DMS114 treated with DMSO at 0.1 percent for 48 hours (cell line): ENCODE data around the gene CNTN4.
A peak's percentile ranks its signal among the peaks of the same experiment; 100 is the strongest.
"Not testable (repeated sequence)": the region's sequence is repeated elsewhere in the genome, so short reads cannot be mapped to it uniquely, and the experiment has no call there.

Experiments used
- DNase-seq: peaks from one replicate; lab custom pipeline; 2025; ENCODE audit not compliant: unreplicated experiment; lab: John Stamatoyannopoulos, UW

The CNTN4 gene

DNA sequence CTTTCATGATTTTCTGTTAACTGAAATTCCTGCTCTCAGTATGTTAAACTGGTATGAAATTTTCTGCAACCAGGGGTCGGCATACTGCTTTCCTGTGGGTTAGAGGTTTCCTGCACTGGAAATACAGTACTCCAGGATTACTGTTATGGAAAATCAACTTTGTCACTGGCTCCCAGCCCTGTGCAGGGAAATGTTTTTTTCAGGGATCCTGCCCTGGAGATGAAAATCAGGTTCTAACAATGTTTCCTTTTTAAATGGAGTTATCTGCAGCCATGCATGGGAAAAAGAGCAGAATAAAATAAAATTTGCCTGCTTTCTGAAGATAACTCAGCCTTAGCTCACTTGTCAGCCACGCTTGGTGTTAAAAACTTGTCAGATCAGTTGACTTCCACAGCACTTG, 791.1 kb downstream of the CNTN4 start:
- DNase-seq, result no peak

DNA sequence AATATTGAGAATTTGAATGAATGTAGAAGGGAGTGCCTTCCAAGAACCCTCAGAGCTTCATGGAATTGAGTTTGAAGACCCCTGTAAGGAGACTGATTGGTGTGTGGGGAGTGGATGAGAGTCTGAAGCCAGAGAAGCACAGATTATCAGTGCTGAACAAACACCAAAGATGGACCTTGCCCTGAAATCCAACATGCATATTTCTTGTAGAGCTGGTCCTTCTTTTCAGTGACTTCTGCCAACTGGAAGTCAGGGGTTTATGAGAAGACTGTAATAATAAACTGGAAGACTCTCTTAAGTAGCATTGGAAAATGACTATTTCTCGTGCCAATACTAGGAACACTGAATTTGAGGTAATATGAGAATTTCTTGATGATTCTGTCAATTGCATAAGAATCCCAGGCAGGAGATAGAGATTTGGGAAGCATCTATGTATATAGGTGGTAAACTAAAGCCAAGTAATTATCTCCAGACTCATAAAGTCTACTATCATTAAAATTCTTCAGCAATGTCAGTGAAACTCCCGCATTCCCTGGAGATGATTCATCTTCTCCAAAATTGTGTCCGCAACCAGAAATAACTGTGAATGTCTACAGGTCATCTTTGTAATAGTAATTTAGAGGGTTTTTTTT, 797.8 kb downstream of the CNTN4 start:
- DNase-seq, result no peak

DNA sequence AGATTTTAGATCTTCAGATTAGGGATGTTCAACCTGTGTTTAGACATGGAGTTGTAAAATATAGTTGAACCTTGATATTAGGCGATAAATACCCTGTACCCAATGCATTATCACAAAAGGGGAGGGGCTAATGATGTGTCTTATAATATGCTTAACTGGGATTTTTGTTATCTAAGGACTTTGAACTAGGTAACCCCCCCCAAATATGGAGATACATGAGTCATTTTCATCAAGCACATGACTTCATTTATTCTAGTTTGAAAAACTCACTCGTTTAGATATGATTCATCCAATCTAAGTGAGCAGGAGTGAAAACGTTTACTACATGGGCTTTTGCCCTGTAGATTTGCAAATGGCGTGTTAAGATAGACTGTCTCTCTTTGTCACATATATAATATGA, 799.2 kb downstream of the CNTN4 start:
- DNase-seq, result no peak

DNA sequence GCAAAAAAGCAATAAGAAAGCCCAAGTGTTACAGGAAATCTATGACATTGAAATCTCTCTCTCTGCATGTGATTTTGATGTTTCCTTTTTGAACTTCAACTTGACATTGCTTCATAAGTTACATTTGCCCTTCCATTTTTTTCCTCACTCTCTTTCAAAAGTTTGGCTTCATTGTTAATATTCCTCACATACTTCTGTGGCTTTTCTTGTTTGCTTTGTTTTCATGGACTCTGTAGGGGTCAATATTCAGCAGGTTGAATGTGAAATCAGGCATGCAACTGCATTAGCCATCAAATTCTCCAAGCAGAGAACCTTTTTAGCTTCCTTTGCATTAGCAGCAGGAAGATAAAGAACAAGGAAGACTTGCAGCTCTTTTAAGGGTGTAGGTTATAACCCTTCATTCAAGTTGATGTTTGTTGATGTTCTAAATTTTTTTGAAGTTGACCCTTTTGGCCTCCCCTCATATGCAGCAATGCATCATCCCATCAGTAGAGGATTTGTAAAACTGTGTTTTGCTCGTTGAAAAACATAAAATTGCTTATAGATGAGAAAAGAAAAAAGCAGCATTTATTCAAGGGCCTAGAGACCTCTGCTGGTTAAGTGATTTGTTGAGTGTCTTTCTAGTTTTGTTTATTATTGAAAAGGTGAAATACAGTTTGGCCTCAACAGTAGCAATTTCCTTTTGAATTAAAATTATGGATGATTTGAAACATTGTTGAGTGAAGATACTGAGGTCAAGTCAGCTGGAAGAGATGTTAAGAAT, 800.1 kb downstream of the CNTN4 start:
- DNase-seq, result no peak

DNA sequence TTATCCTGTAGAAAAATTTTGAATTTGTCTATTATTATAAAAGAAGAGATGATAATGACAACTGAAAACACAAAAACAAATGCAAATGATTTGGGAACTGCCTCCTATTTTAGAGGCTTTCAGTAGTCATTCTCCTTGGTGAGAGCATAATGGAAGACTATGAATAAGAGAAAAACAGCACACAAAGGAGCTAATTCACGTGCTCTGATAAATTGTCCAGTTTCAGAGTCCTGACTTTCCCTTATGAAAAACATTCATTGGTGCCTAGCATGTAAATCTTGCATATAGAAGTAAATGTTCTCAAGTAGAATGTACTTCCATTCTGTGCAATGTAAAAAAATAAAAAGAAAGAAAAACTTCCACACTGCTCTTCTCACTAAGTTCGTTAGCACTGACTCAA, 805.4 kb downstream of the CNTN4 start:
- no peak for DNase-seq

DNA sequence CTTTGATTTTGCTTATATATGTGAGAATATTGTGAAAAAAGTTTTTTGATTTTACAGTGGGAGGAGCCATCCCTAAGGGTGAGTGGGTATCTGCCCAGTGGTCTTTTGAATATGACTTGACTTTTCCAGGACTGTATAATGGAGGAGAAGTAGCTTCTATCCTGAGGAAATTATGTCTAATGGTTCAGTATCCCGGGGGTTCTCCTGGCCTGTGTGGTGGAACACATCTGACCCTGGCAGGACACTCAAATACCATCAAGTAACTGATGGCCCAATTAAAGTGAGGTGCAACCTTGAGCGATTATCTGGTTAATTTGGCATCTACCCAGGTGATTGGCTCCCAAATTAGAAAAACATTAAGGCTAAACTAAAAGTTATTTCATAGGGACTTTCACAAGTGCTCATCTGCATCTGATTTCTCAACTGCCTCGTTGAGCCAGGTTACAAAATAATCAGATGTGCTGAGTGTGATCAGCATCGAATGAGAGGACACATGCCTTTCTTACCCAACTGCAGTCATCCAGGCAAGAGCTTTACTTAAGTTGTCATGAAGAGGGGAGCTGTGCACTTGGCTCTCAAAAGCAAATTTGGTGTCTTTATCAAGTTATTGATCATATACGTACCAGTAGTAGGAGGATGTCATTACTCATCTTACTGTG, 810.2 kb downstream of the CNTN4 start:
- no peak for DNase-seq

DNA sequence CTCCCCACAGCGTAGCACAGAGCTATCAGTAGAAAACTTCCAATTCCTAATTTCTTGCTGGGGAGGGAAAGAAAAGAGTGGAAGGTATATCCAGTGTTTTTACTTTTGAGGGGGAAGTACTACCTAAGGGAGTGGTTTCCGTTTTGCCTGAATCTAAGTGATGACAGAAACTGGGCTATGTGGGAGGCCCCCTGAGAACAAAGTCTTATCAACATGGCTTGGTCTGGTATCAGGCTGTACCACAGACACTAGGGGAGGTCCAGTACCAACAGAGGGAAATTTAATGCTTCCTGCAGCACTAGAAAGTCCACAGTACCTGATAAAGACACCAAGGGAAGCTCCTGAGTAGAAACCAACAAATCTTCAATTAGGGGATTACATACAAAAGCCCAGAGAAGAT, 812.3 kb downstream of the CNTN4 start:
- no peak for DNase-seq

DNA sequence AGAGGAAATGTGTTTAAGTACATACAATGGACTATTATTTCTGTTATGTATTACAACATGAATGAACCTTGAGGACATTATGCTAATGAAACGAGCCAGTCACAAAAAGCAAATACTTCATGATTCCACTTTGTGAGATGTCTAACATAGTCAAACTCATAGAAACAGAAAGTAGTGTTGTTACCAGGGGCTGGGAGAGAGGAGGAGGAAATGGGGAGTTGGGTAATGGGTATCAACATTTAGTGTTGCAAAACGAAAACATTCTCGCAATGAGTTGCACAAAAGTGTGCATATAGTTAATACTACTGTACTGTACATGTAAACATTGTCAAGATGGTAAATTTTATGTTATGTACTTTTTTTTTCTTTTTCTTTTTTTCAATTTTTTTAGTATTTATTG, 817.2 kb downstream of the CNTN4 start:
- DNase-seq, result no peak

DNA sequence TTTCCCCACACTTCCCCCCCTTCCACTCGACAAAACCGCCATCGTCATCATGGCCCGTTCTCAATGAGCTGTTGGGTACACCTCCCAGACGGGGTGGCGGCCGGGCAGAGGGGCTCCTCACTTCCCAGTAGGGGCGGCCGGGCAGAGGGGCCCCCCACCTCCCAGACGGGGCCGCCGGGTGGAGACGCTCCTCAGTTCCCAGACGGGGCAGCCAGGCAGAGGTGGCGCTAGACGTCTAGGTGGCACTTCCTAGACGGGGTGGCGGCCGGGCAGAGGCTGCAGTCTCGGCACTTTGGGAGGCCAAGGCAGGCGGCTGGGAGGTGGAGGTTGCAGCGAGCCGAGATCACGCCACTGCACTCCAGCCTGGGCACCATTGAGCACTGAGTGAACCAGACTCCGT, 818.0 kb downstream of the CNTN4 start:
- not testable (repeated sequence) for DNase-seq

DNA sequence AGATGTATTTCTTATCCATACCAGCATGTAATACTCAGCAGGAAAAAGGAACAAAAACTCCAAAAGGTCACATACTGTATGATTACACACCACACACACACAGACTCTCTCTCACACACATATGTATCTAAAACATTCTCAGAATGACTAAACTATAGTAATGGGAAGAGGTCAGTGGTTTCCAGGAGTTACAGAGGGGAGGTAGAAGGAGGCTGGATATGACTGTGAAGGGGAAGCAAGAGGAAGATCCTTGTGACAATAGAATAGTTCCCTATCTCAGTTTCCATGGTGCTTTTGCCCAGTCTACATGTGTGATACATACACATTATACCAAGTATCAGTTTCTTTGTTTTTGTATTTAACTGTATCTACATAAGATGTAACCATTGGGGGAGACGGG, 821.4 kb downstream of the CNTN4 start:
- no peak for DNase-seq

DNA sequence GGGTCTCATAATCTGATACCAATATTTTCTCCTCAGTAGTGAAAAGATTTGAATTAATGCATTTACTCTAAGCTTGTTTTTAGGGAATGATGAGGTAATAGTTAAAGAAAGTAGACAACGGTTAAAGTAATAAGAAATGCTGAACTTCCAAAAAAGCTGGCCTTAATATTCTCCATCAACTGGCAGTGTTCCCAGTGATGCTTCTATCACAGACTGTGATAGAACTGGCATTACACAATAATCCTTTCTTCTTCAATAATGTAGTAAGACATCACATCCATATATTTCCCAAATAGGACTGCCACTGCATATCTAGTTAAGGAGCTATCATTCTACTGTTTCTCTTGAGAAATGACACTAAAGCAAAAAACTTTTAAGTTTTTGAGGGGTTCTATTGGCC, 822.8 kb downstream of the CNTN4 start:
- no peak for DNase-seq

DNA sequence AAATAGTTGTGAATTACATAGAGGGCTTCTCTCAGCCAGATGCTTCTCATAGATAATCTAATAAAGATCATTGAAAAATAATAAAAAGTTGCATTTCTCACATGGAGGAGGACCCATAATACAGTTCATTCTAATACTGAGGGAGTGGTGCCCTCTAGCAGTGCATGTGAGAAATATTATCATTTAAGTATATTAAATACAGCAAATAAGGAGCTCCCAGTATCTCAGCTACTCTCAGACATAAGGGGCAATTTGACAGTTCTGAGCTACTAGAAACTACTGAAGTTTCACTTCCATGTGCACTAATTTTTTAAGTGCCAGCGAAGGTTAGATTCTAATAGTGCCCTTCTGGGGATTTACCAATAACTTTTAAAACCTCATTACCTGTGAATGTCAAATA, 823.2 kb downstream of the CNTN4 start:
- peak; percentile 5 for DNase-seq

DNA sequence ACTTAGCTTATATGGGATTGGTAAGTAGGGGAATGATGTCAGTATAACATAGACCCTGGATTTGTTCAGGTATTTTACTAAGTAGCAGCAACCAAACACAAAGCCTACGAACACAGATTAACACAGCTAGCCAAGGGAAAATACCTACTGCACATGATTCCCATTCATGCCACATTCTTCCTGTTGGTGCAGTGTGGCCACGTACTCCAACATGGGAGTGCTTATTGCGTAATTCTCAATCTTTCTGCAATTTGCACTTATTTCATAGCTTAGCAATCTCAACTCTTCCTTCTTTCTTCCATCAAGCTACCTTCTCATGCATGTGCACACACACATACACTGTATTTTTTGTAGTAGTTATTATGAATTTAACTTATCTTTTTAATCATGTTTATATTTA, 824.7 kb downstream of the CNTN4 start:
- no peak for DNase-seq

DNA sequence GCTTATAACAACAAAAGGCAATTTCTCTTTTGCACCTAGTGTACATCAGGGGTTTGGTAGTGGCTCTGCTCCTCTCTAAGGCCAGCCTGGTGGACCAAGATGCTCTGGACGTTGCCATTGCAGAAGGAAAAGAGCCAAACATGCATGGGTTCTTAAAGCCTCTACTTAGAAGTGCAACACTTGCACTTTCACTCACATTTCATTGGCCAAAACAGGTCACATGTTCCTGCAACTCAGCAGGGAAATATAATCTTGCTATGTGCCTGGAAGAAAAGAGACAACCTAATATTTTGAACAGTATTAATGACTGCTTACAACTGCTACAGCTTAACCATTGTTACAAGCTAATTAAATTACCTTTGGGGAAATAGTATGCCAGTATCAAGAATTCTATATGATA, 828.6 kb downstream of the CNTN4 start:
- DNase-seq, result no peak

DNA sequence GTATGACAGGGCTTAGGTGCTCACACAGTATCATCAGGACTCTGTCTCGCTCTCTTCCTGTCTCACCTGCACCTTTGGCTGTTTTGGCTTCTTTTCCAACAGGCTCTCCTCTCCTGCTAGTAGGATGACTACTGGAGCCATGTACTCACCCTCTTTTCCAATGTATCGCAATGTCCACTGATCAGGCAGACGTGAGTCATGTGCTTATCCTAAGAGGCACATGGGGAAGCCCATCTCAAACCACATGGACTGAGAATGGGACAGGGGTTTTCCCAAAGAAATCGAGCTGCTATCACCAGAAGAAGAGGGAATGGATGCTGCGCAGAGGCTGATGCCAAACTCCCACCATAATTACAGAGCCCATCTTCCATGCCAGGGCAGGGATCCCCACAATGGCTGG, 830.9 kb downstream of the CNTN4 start:
- DNase-seq, result no peak

DNA sequence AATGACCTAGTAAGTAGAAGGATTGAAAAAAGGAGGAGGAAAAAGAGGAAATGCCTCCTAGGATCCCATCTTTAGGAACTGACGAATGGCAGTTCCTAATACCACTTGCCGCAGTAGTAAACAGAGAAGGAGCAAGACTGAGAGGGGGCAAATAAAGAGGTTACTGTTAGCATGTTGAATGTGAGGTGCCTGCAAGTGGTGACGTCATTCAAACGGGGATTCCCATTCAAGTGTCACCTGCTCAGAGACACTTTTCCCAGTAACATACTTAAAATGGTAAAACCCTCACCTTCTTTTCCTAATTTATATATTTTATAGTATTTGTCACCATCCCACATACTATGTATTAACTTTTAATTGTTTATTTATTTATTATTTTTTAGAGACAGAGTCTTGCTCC, 832.6 kb downstream of the CNTN4 start:
- DNase-seq, result no peak

DNA sequence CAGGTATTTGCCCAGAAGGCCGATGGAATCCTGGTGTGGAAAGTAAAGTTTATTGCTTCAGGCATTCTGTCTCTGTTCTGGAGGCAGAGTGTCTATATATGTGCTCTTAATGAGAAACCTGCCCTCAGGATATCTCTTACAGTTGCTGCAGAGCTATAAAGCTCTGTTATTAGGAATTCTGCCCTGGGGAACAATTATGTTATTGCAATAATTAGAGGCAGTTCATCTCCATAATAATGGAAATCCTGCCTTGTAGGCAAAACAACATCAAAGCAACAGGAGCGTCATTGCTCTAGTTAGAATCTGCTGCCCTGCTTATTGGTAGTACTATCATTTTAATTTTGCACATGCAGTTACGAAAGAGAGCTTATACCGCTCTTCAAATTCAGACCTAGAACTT, 835.9 kb downstream of the CNTN4 start:
- DNase-seq, result no peak

DNA sequence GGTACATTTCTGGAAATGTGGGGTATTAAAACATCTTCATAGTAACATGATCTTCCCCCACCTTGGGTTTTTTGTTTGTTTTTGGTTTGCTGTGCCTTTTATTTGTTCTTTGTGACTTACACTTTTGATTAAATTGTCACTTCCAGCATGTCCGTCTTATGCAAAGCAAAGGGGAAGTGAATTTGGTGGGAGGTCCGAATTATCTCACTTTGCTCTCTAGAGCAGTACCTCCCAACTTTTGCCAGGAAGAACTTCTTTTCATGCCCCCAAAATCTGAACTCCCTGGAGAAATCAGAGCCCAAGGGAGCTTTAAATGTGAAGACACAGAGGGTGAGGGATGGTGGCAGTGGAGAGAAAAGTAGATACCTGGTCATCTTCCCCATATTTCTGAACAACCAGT, 838.4 kb downstream of the CNTN4 start:
- no peak for DNase-seq

DNA sequence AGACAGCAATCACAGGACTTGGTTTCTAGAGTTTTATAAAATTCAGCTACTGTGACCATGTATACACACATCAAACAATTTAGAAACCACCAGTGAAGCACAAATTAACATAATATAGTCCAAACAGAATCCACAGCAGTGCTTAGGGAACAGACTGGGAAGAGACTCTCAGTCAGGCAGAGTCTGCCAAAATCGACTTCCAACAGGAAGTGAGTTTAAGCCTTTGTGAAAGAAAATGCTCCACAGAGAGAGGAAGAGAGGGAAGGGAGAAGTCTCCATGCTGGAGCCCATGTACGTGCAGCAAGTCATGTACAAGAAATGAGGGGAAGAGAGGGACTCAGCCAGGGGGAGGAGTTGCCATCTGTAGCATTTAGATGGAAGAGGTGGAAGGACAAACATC, 838.9 kb downstream of the CNTN4 start:
- no peak for DNase-seq

DNA sequence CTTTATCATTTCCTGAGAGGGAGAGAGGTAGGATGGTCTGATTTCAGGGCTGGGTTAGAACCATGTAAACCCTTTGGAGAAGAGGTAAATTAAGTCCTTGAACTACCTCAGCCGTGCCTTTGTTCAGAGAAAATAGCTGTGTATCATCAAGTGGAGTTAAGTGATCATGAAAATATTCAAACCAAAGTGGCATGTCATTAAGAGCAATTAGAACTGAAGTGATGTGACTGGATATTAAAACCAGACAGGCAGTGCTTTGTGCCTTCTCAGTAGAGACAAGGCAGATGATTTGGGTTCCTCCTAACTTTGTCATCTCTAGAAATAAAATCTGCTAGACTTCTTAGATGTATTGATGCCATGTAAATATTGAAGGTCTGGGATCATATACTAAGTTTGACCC, 840.0 kb downstream of the CNTN4 start:
- DNase-seq, result no peak

DNA sequence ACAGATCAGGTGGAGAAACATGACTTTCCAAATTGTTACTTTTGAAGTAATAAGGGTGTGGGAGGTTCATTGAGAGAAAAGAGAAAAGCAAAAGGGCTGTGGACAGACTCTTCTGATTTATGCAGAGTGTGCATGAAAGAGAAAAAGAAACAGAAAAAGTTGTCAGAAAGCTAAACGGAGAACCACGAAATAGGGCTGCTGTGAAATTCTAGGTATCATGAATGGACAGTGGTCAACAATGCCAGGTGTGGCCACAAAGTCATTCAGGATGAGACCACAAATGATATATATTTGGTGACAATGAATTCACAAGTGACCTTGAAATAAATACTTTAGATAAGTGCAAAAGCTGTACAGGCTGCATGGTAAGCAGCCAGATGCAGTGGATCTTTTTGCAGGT, 841.4 kb downstream of the CNTN4 start:
- DNase-seq, result no peak

DNA sequence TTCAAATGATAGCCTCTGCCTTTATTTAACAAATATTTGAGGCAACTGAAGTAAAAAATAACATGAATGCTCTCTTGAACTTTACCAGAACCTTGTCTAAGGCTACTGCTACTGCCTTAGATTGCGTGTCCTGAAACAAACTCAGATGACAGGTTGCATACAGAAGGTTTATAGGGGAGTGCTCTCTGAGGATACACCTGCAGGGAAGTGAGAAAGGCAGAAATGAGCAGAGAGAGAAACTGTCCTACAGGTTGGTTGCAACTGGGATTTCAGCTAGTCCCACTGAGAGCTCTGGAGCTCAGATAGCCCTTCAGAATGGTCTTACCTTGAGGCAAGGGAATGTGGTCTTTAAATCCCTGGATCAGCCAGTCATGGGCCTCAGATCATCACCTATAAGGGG, 846.0 kb downstream of the CNTN4 start:
- DNase-seq, result no peak

DNA sequence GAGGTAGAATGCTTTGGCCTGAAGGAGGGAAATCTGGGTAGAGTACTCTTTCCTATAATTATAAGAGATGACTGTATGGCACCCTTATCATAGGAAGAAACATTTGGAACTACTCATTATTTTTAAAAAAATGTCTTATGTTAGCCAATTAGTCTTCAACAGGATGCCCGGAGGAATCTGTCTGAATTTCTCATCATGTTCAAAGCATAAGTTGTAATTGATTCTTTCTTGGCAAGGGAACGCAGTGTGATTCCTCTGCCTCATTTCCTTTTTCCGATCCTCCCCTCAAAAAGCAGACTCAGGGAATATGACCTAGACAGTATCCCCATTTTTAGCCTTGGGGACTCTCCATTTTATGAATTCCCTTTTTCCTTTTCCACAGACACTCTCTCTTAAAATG, 846.5 kb downstream of the CNTN4 start:
- no peak for DNase-seq
